Esophagus squamous epithelium (tissue), 5 donors: Measurements from ENCODE around the gene ZNF384. TPM values are rescaled to one million over a fixed set of nuclear protein-coding genes. Genes with fewer than 3 reads are reported as not detected.

ENCODE experiments used
- DNase-seq: peaks from one replicate; lab custom pipeline; 2025; lab: John Stamatoyannopoulos, UW
- H3K27ac ChIP-seq, 4 donors: fragments of 200-600 bp; sonication (generic); one replicate each; pipeline ENCODE4 v1.5.1; 2016 to 2019; ENCODE audit warnings: mild to moderate bottlenecking in 1 of 4
- H3K27me3 ChIP-seq, 4 donors: fragments of 200-600 bp; sonication (generic); 1 replicate in 3 of 4; 2 replicates in 1 of 4; pipeline versions ENCODE4 v1.5.1 to v1.6.0; 2017 to 2021; ENCODE audit warnings: antibody characterized with exemption in 1 of 4
- H3K36me3 ChIP-seq, 3 donors: fragments of 200-600 bp; sonication (generic); one replicate each; pipeline ENCODE4 v1.5.1; 2016 to 2019
- H3K4me1 ChIP-seq, 3 donors: fragments of 200-600 bp; sonication (generic); one replicate each; pipeline ENCODE4 v1.5.1; 2017 to 2019
- H3K4me3 ChIP-seq, 4 donors: fragments of 200-600 bp; sonication (generic); 1 replicate in 3 of 4; 2 replicates in 1 of 4; pipeline ENCODE4 v1.5.1; 2016 to 2019; ENCODE audit warnings: mild to moderate bottlenecking in 2 of 4, moderate library complexity in 1 of 4
- H3K9me3 ChIP-seq, 3 donors: fragments of 200-600 bp; sonication (generic); one replicate each; pipeline ENCODE4 v1.5.1; 2016 to 2019
- CTCF ChIP-seq, 6 experiments: fragments of 450-650 bp in 4 of 6; fragments of 200-600 bp in 2 of 6; sonication (generic) in 2 of 6; IDR thresholded peaks; one replicate each; pipeline ENCODE4 v1.5.1; 2016 to 2019; ENCODE audit warnings: antibody characterized with exemption in 6 of 6, mild to moderate bottlenecking in 4 of 6, moderate library complexity in 4 of 6
- POLR2A ChIP-seq, 4 donors: fragments of 450-650 bp; IDR thresholded peaks; one replicate each; pipeline ENCODE4 v1.6.1; 2017; ENCODE audit warnings: antibody characterized with exemption in 4 of 4, mild to moderate bottlenecking in 4 of 4, moderate library complexity in 3 of 4
- WGBS, 2 donors: methylation state at CpG; one replicate each; pipeline ENCODE4 v1.1.5; 2018; 5-methylcytosine and 5-hydroxymethylcytosine counted together
- intact Hi-C: fragments of 100-400 bp; cut with DNase I; formaldehyde crosslinking; loops from one replicate; pipeline ENCODE4 v1.15.0; 2022
- total RNA-seq, 4 donors: library from RNA; depleted of rRNA; stranded (reverse); fragments of >200 nt; gene quantifications; one replicate each; pipeline ENCODE4 v1.1.0, GENCODE V29; 2016
- donor health status: DM: yes; HTN: yes; CAD: no.

Gene ZNF384
- total RNA-seq, 4 donors from 2014 or later = 19.6 to 36.2 (median 26.8) TPM

GRCh38 chr12:6730169-6730568 lies 41.0 kb upstream of the ZNF384 start:
- Histone ChIP-seq H3K4me3 (no peak overlapping the region), H3K4me1 (peaks cover 0 to 8% (median 0%) of the 10 kb centered on the region in 3 donors), H3K27ac (no peak overlapping the region), H3K27me3 (no peaks in the 10 kb centered on the region), H3K9me3 (no peaks in the 10 kb centered on the region), H3K36me3 (peaks cover 28 to 79% (median 30%) of the 10 kb centered on the region in 3 donors)
- no peak for DNase-seq
- TF ChIP-seq POLR2A (IDR thresholded peaks at IDR 0.05) (no peak), CTCF (IDR thresholded peaks at IDR 0.05) (no peak)
- intact Hi-C loops = no loop called here
- WGBS, 2 donors = 73 to 92% methylated on average over 3 to 5 of the region's 8 CpGs

DNA sequence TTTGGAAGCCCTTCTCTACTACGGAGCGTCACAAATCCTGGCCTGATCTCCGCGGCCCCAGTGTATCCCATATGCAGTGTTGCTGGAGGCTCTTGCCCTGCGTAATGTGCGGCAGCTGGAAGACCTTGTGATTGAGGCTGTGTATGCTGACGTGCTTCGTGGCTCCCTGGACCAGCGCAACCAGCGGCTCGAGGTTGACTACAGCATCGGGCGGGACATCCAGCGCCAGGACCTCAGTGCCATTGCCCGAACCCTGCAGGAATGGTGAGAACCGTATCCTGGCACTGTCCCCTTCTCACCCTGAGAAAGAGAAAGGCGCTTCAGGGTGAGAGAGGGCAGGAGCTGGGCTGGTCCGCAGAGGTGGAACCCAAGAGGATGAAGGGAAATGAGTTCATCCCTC lies 40.0 kb upstream of the ZNF384 start:
- Histone ChIP-seq H3K4me3 (no peak overlapping the region), H3K36me3 (peaks cover 28 to 71% (median 30%) of the 10 kb centered on the region in 3 donors), H3K9me3 (no peaks in the 10 kb centered on the region), H3K27me3 (no peaks in the 10 kb centered on the region), H3K27ac (no peak overlapping the region), H3K4me1 (peaks cover 0 to 17% (median 8%) of the 10 kb centered on the region in 3 donors)
- TF ChIP-seq CTCF (IDR thresholded peaks at IDR 0.05) (no peak), POLR2A (IDR thresholded peaks at IDR 0.05) (no peak)
- WGBS, 2 donors = 94% methylated on average over 9 of the region's 18 CpGs; no CpG with 5 or more reads in 1 of the 2 donors
- intact Hi-C loops = no loop called here
- no peak for DNase-seq

DNA sequence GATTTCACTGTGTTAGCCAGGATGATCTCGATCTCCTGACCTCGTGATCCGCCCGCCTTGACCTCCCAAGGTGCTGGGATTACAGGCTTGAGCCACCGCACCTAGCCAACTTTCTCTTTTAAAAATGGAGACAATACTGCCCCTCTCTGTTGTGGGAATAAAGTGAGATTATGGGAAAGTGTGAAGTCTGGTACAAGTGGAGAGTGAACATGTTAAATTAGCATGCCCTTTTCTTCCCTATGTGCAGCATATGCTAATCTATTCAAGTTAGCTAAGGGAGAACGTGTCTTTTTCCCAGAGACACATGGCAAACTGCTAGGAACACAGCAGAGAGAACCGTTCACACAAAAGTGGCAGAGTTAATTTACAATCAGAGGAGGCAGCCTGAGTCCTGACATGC lies 36.2 kb upstream of the ZNF384 start:
- H3K4me3 ChIP-seq = no peak overlapping the region
- intact Hi-C loops = no loop called here
- no peak for TF ChIP-seq CTCF (IDR thresholded peaks at IDR 0.05)
- TF ChIP-seq POLR2A (IDR thresholded peaks at IDR 0.05) = no peak

DNA sequence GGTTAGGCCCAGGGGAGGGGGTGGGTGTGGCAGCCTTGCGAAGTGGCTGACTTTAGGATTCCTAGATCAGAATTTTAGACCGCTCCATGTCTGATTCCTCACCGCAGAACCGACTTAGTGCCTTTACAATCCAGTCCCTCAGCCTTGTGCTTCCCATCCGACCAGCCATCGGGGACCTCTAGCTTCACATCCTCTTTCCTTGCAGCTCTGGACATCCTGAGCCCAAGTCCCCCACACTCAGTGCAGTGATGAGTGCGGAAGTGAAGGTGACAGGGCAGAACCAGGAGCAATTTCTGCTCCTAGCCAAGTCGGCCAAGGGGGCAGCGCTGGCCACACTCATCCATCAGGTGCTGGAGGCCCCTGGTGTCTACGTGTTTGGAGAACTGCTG lies 35.2 kb upstream of the ZNF384 start:
- no peak for DNase-seq

More for the DNA sequence above, 36.2 kb upstream of the ZNF384 start:
- Histone ChIP-seq H3K36me3 (peaks cover 12 to 37% (median 18%) of the 10 kb centered on the region in 3 donors), H3K27me3 (no peaks in the 10 kb centered on the region), H3K27ac (no peak overlapping the region), H3K9me3 (no peaks in the 10 kb centered on the region), H3K4me1 (peaks cover 0 to 21% (median 8%) of the 10 kb centered on the region in 3 donors)
- DNase-seq = no peak
- WGBS, 2 donors = 87 to 93% methylated on average over 7 of the region's 7 CpGs

More for the DNA sequence above, 35.2 kb upstream of the ZNF384 start:
- Histone ChIP-seq H3K4me1 (peaks cover 0 to 21% (median 8%) of the 10 kb centered on the region in 3 donors), H3K27ac (peak overlapping the region; percentile 82 to 96 (median 88)), H3K9me3 (no peaks in the 10 kb centered on the region), H3K4me3 (peak overlapping the region; percentile 42 to 80 (median 59)), H3K36me3 (peaks cover 2 to 28% (median 10%) of the 10 kb centered on the region in 3 donors), H3K27me3 (no peaks in the 10 kb centered on the region)
- intact Hi-C loops = no loop called here
- no peak for TF ChIP-seq CTCF (IDR thresholded peaks at IDR 0.05)
- 0% methylated on average over 2 to 5 of the region's 10 CpGs for WGBS, 2 donors
